ENCODE measurements around the gene FAM227B. TPM values are rescaled to one million over a fixed set of nuclear protein-coding genes. Genes with fewer than 3 reads are reported as not detected.

FAM227B gene
- total RNA-seq, 1 donor from 2014 or later = 5.8 TPM

- H3K27me3 ChIP-seq (ENCODE audit: control insufficient read depth, insufficient read depth, low read length) = no peaks in the 10 kb centered on the region
- no peak for TF ChIP-seq CTCF (IDR thresholded peaks at IDR 0.05; ENCODE audit: insufficient read depth, low read length, poor library complexity, severe bottlenecking)
- H3K4me3 ChIP-seq (ENCODE audit: low read depth, low read length) = no peak overlapping the region
- no peak for DNase-seq (ENCODE audit: low read depth)
- H3K36me3 ChIP-seq (ENCODE audit: control insufficient read depth, insufficient read depth, low read length) = no peaks in the 10 kb centered on the region
Measured at GRCh38 chr15:49327927-49328326, 292.7 kb downstream of the FAM227B start.

DNA sequence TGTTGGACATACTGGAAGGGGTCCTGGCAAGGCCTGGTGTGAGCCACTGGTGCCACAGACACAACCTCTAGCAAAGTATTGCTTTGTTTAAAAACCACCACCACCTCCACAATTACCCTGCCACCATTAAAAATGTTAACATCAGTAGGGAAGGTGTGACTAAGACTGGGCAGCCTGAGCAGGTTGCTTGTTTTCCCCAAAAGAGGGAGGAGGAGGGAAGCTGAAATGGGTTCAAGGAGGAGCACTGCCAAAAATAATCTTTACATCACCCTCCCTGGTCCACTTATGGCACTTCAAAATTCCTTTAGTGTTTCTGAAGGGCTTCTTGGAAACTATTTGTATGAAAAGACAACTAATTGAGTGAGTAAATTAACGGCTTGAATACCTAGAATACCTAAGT is 297.4 kb downstream of the FAM227B start:
- H3K27me3 ChIP-seq (ENCODE audit: control insufficient read depth, insufficient read depth, low read length) = no peaks in the 10 kb centered on the region
- no peak overlapping the region for H3K4me3 ChIP-seq (ENCODE audit: low read depth, low read length)
- DNase-seq (ENCODE audit: low read depth) = no peak
- no peaks in the 10 kb centered on the region for H3K36me3 ChIP-seq (ENCODE audit: control insufficient read depth, insufficient read depth, low read length)
- no peak for TF ChIP-seq CTCF (IDR thresholded peaks at IDR 0.05; ENCODE audit: insufficient read depth, low read length, poor library complexity, severe bottlenecking)

GRCh38 chr15:49320351-49320750 is 300.3 kb downstream of the FAM227B start:
- no peak for DNase-seq (ENCODE audit: low read depth)
- Histone ChIP-seq H3K36me3 (ENCODE audit: control insufficient read depth, insufficient read depth, low read length) (no peaks in the 10 kb centered on the region), H3K4me3 (ENCODE audit: low read depth, low read length) (no peak overlapping the region), H3K27me3 (ENCODE audit: control insufficient read depth, insufficient read depth, low read length) (no peaks in the 10 kb centered on the region)
- no peak for TF ChIP-seq CTCF (IDR thresholded peaks at IDR 0.05; ENCODE audit: insufficient read depth, low read length, poor library complexity, severe bottlenecking)

GRCh38 chr15:49315391-49315823 is 305.2 kb downstream of the FAM227B start:
- DNase-seq (ENCODE audit: low read depth) = no peak
- no peak for TF ChIP-seq CTCF (IDR thresholded peaks at IDR 0.05; ENCODE audit: insufficient read depth, low read length, poor library complexity, severe bottlenecking)
- H3K27me3 ChIP-seq (ENCODE audit: control insufficient read depth, insufficient read depth, low read length) = no peaks in the 10 kb centered on the region
- no peak overlapping the region for H3K4me3 ChIP-seq (ENCODE audit: low read depth, low read length)
- H3K36me3 ChIP-seq (ENCODE audit: control insufficient read depth, insufficient read depth, low read length) = no peaks in the 10 kb centered on the region

DNA sequence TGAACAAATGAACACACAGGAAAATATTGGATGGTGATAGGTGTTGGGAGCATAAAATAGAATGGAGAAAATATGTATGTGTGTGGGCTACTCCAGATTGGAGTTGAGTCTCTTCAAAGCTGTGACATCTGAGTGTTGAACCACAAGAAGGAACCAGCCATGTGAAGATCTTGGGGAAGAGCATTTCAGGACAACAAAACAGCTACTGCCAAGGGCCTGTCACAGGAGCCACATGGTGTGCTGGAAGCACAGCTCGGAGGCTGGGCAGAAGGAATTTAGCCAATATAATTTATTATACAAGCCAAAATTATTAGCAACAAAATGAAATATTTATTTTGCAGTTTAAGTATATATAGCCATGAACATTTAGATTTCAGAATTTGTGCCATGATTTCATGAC is 305.9 kb downstream of the FAM227B start:
- no peaks in the 10 kb centered on the region for H3K36me3 ChIP-seq (ENCODE audit: control insufficient read depth, insufficient read depth, low read length)
- no peak overlapping the region for H3K4me3 ChIP-seq (ENCODE audit: low read depth, low read length)
- DNase-seq (ENCODE audit: low read depth) = no peak
- no peak for TF ChIP-seq CTCF (IDR thresholded peaks at IDR 0.05; ENCODE audit: insufficient read depth, low read length, poor library complexity, severe bottlenecking)
- H3K27me3 ChIP-seq (ENCODE audit: control insufficient read depth, insufficient read depth, low read length) = no peaks in the 10 kb centered on the region

DNA sequence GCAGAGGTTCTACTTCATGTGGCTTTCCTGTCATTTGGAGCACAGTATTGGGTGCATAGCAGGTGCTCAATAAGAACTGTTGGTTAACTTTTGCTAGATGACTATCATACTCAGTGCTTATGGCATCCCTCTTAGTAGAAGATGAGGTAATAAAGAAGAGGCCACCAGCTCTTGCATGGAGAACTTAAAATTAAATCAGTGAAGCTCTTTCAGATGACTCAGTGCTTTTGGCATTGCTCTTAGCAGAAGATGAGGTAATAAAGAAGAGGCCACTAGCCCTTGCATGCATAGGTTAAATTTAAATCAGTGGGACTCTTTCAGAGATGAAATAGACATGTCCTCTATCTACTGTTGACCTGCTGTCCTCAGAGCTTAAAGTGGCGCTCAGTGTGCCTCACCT is 307.0 kb downstream of the FAM227B start:
- peak; percentile 26 for DNase-seq (ENCODE audit: low read depth)
- no peaks in the 10 kb centered on the region for H3K27me3 ChIP-seq (ENCODE audit: control insufficient read depth, insufficient read depth, low read length)
- TF ChIP-seq CTCF (IDR thresholded peaks at IDR 0.05; ENCODE audit: insufficient read depth, low read length, poor library complexity, severe bottlenecking) = no peak
- no peak overlapping the region for H3K4me3 ChIP-seq (ENCODE audit: low read depth, low read length)
- no peaks in the 10 kb centered on the region for H3K36me3 ChIP-seq (ENCODE audit: control insufficient read depth, insufficient read depth, low read length)
